HFF-Myc (cell line): Measurements from ENCODE around the gene CNDP2.

ENCODE experiments used
- DNase-seq: peaks from one replicate; pipeline ENCODE4 v3.0.0-alpha.2; 2011; ENCODE audit warnings: low read depth; ENCODE audit errors: extremely low read depth
- H3K4me3 ChIP-seq: replicated peaks from 2 replicates; pipeline ENCODE4 v1.5.1; 2011; ENCODE audit warnings: low read depth, mild to moderate bottlenecking, control low read depth, low read length
- TF ChIP-seq, protein P1 (sequence below): IDR thresholded peaks from 2 replicates; pipeline ENCODE4 v1.5.1; 2012; ENCODE audit warnings: mild to moderate bottlenecking, low read depth, low read length, control low read depth; ENCODE audit errors: missing control alignments

CNDP2 gene

DNA sequence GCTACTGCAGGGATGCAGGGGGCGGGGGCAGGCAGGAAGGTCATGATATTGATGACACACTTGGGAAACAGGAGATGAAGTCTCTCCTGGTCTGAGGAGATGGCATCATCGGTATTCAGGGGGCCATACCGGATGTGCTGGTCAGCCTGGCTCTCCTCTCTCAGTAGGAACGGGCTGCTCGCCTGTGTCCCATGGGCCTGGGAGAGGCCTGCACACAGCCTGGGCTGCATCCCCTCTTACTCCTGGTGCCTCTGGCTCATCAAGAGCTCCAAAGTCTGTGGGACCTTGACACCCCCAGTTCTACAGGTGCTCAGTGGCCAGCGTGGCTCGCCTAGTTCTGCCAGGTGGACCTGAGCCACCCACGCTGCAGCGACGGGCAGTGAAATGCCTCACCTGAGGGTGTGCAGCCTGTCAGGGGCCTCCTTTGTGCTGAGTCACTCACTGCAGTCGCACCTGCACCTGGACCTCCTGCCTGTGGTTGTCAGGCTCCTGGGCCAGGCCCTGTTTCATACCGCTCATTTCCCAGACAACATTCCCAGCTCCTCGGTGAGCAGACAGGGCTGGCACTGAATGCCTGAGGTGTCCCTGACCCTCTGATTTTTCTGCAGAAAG is 19.6 kb downstream of the CNDP2 start:
- H3K4me3 ChIP-seq: no peak overlapping the region
- DNase-seq: no peak
- TF ChIP-seq, protein P1, sequence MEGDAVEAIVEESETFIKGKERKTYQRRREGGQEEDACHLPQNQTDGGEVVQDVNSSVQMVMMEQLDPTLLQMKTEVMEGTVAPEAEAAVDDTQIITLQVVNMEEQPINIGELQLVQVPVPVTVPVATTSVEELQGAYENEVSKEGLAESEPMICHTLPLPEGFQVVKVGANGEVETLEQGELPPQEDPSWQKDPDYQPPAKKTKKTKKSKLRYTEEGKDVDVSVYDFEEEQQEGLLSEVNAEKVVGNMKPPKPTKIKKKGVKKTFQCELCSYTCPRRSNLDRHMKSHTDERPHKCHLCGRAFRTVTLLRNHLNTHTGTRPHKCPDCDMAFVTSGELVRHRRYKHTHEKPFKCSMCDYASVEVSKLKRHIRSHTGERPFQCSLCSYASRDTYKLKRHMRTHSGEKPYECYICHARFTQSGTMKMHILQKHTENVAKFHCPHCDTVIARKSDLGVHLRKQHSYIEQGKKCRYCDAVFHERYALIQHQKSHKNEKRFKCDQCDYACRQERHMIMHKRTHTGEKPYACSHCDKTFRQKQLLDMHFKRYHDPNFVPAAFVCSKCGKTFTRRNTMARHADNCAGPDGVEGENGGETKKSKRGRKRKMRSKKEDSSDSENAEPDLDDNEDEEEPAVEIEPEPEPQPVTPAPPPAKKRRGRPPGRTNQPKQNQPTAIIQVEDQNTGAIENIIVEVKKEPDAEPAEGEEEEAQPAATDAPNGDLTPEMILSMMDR: no peak

DNA sequence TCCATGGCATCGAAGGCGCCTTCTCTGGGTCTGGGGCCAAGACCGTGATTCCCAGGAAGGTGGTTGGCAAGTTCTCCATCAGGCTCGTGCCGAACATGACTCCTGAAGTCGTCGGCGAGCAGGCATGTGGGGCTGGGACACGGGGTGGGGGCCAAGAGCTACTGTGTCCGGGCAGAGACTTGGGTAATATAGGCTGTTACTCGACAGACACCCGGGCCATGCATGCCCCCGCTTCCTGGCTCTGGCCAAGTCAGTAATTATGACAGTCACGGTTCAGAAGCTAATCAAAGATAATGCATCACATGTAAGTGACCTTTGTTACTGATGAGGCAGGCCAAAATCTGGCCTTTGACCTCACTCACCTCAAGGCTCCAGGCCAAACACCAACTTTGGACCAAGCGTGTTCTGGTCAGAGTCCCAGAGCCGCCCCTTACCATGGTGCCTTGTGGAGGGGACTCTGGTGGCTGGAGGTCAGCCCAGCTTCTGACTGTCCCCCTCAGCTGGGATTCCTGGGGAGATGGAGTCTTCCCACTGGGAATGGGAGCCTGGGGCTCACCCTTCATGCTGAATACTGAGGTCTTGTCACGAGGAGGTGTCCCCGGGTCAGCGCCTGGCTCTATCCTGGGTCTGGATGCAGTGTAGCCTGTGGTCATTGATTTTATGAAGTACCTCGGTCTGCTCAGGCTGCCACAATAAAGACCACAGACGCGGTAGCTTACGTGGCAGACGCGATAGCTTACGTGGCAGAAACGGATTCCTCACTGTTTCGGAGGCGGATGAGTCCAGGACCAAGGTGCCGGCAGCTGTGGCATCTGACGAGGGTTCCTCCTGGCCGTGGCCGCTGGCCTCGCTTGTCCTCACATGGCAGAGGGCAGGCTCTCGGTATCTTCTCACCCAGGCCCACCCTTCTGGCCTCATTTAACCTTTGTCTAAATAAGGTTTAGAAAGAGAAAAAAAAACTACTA is 20.4 kb downstream of the CNDP2 start:
- DNase-seq: no peak
- TF ChIP-seq, protein P1: no peak
- no peak overlapping the region for H3K4me3 ChIP-seq

DNA sequence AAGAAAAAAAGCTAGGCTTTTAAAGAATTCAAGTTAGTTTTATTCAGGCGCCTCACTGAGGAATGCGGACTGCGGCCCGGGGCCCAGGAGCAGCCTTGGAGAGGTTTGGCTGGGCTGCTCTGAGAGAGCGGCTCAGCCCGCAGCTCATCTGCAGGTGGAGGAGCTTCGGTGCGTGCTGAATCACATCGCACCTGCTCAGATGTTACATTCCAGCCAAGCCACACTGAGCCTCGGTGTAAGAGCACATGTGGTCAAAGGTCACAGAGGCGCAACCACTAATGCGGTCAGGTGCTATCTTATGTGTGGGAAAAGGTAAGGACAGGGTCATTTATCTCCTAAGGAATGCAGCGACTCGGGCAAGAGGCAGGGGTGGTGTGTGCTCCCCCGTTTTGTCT is 21.1 kb downstream of the CNDP2 start:
- DNase-seq: no peak
- H3K4me3 ChIP-seq: no peak overlapping the region
- TF ChIP-seq, protein P1: no peak

DNA sequence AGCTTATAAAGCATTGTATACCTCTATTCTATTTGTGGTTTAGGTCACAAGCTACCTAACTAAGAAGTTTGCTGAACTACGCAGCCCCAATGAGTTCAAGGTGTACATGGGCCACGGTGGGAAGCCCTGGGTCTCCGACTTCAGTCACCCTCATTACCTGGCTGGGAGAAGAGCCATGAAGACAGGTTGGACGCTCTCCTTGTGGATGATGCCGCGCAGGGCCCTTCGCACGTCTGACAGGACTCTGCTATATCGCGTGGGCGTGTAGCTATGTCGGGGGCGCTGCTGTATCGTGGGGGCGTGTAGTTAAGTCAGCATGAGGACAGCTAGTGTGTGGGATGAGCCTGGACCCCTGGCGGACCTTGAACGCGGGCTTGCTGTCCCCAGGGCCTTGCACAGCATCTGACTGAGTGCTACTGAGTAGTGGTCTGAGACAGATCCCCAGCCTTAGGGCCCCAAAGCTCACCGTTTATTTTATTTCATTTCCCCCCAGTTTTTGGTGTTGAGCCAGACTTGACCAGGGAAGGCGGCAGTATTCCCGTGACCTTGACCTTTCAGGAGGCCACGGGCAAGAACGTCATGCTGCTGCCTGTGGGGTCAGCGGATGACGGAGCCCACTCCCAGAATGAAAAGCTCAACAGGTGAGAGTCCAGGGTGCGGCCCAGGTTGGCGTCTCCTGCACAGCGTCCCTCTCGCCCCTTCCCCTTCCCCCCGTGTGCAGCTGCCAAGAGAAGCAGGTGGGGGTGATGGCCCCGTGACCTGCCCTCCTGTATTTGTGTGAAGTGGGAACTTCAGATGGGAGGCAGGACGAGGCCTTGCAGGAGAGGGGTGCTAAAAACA is 22.5 kb downstream of the CNDP2 start:
- TF ChIP-seq, protein P1: no peak
- no peak for DNase-seq
- no peak overlapping the region for H3K4me3 ChIP-seq

DNA sequence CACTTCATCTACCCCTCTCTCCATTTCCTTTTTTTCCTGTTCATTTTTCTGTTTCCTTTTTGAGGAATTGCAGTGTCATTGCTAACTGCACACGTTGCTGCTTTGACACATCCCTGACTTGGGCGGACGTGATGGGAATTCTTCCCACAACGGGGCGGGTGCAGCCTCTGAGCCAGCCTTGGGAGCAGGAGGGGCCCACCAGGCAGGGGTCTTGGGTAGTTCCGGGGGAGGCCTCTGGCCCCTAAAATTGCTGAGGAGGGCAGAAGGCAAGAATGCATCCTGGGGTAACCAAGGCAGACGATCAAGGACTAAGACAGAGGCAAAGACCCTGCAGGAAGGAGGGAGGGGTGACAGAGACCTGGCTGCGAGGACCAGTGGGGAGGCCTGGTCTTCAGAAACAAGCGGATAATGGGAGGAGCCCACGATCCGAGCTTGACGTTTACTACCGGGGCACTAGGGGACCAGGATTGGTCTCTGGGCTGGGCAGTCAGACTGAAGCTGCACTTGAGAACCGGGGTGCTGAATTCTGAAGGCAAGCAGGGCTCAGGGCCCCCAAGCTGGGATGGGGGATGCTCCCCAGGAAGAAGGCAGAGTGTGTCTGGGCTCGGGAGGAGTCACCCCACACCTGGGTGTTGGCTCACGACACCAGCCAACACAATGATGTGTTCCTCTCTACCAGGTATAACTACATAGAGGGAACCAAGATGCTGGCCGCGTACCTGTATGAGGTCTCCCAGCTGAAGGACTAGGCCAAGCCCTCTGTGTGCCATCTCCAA is 23.3 kb downstream of the CNDP2 start:
- no peak overlapping the region for H3K4me3 ChIP-seq
- TF ChIP-seq, protein P1: no peak
- DNase-seq: no peak
